Measurements from ENCODE around the gene DBF4B.

DBF4B gene

DNA sequence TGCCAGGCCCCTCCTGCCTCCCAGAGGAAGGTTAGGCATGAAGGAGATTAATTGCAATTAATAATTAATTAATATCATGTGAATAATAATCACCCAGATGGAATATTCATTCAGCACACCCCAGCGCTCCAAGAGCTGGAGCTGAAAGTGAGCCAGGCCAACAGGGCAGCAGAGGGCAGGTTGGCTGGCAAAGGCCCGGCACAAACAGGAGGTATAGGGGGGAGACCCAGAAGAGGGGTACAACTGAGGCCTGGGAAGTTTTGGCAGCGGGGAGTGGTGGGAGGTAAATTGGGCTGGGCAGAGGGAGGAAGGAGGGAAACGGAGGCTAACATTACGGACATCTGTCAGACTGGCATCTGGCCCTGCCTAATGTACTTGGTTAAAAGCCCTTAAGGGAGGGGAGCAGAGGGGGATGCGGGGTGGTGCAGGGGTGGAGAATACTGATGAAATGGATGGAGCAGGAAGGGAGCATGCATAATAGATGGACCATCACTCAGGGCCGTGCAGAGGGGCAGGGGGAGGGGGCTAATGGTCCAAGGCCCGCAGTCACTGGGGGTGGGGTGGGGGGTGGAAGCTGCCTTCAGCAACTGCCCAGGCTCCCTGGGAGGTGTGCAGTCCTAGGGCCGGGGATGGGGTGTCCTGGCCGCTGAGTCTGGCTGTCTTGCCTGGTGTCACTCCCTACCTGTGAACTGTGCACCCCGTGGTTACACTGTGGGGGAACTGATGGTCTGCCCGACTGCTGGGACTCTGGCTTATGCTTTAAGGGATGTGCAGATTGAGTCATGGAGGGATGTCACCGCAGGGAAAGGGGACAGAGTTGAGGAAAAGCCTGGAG is 52.2 kb downstream of the DBF4B start:
- no peak for DNase-seq

DNA sequence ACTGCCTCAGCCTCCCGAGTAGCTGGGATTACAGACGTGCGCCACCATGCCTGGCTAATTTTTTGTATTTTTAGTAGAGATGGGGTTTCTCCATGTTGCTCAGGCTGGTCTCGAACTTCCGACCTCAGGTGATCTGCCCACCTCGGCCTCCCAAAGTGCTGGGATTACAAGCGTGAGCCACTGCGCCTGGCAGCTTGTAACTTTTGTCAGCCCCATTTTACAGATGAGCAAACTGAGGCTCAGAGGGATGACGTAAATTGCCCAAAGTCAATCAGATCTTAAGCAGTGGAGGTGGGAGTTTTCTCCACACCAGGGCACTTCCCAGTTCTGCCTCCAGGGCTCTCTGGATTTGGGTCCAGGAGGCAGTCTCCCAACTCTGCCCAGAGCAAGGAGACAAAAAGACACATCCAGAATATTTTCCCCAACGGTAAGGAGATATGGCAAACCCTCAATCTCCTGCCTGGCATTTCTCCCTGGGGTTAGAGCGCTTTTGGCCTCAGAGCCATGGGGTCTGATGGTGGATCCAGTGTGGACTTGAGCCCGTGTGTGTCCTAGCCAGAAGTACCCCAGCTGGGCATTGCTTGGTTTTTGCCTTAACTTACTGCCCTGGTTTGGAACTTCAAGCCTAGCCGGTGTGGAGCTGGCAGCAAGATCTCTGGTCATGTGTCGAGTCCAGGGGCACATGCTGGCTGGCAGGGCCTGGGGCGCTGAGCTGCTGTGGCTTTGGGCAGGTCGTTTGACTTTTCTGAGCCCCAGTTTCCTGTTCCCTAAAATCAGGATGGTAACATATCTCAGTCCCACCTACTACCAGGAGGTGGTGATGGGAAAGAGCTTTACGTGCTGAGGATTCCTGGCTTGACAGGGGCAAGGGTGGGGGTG is 53.7 kb downstream of the DBF4B start:
- no peak for DNase-seq

DNA sequence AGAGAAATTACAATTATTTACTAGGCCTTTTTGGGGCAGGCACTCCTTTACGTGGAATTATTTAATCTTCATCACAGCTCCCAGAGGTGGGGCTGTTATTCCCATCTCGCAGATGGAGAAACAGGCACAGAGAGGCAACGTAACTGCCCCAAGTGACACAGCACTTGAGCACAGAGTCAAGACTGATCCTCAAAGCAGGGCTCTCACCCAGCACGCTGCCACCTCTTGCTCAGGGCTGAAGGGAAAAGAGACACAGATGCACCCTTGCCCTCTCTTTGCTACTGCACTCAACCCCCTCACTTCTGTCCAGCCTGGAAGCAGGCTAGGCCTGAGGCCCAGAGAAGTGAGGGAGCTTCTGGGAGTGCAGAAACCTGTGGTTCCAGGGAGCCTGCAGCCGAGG is 54.7 kb downstream of the DBF4B start:
- DNase-seq, result no peak

DNA sequence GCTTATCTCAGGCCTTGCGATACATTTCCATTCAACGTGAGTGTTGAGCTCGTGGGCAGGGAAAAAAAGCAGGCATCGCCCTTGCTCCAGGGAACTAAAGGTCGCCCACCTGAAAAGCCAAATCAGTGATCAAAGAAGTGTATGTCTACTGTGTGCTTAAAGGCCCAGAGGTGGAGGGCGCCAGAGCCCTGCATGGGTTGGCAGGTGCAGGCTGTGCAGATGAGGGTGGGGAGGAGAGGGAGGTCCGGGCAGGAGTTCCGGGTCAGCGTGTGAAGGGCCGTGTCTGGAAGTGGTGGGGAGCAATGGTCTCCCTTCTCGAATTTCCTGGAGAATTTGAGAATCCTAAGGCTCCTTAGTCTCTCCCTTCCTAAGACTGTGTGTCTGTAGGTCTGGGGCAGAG is 57.5 kb downstream of the DBF4B start:
- DNase-seq, result no peak

DNA sequence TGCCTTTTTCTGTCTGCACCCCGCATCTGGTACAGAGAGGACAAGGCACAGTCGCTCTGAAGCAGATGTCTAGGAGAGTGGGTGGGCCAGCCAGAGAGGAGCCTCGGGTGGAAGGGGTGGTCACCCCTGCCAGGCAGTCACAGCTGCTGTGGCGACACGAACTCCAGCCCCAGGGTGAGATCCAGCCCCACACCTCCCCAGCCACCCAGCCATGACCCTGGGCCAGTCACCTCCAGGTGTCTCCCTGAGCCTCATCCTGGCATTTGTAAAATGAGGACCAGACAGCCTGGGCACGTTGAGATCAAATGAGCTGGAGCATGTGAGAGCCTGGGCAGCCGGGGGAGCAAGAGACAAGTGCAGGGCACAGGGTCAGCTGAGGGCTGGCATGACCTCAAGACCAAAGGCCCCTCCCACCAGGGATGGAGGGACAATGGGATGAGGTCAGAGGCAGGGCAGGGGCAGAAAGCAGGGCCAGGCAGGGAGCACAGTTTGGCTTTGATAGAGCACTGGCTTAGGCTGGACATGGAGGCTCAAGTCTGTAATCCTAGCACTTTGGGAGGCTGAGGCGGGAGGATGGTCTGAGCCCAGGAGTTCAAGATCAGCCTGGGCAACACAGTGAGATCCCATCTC is 58.1 kb downstream of the DBF4B start:
- no peak for DNase-seq

DNA sequence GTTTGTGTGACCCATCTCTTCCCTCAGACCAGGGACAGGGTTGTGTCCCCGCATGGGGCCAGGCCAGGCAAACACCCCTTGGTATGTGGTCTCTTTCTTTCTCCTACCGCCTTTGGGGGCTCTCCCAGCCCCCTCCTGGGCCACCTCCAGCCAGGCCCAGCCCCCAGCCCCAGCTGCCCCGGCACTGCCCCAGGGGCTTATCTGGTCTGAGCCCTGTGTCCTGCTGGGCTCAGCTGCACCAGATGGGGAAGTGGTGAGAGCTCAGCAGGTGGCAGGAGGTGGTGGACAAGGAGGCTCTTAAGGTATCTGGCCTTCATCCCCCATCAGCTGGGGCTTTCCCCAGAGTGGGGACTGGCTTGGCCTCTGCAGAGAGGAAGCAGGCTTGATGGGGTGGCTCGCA is 59.0 kb downstream of the DBF4B start:
- no peak for DNase-seq

DNA sequence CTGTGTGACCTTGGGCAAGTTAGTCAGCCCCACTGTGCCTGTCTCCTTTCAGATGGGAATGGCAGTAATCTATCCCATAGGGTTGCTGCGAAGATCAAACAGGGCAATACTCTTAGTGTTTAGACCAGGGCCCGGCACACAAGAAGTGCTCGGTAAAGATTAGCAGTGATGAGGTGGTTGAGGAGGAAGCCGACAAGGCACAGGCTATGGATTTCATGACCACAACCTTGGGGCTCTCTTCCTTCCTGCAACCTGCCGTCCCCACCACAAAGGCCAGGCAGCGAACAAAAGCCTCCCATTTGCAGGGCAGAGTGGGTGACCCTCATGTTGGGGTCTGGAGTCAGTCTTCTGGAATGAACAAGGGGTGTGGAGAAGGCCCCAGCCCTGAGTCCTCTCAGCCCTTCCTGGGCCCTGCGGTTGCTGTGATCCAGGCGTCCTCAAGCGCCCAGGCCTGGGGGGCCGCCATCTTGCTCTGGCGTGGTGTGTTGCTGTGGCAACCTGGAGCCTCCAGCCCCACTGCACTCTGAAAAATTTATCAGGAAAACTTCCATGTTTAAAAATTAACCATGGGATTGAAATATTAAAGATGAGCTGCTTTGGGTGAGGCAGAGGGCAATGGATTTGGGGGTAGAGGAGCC is 60.2 kb downstream of the DBF4B start:
- no peak for DNase-seq

DNA sequence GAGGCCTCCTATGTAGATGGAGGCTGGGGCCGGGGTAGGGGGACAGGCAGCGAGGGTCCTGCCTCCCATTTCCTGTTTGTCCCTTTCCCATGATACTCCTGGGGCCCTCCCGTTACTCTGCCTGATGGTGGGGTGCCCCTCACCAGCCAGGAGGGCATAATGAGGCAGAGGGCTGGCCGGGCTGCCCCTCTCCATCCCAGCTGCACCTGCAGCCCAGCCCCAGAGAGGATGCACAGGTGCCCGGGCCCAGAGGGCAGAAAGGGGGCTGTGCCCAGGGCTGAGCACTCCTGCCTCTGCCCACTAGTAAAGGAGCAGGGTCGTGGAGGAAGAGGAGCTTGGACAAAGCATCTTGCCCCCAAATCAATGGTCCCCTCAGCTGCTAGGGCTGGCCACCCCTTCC is 60.8 kb downstream of the DBF4B start:
- DNase-seq, result no peak

DNA sequence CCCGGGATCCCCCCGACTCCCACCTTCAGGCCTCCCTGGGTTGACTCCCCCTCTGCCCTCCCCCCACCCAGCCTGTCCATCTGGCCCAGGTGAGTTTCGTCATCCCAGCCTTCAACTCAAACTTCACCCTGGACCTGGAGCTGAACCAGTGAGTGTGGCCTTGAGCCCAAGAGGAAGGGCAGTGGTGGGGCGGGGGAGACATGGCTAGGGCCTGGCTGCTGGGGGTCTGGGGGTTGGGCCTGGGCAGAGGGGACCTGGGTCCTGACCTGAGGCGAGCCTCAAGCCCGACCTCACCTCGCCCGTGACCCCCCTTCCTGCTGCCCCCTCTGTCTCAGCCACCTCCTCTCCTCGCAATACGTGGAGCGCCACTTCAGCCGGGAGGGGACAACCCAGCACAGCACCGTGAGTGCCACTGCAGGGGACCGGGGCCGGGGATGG is 61.2 kb downstream of the DBF4B start:
- no peak for DNase-seq

DNA sequence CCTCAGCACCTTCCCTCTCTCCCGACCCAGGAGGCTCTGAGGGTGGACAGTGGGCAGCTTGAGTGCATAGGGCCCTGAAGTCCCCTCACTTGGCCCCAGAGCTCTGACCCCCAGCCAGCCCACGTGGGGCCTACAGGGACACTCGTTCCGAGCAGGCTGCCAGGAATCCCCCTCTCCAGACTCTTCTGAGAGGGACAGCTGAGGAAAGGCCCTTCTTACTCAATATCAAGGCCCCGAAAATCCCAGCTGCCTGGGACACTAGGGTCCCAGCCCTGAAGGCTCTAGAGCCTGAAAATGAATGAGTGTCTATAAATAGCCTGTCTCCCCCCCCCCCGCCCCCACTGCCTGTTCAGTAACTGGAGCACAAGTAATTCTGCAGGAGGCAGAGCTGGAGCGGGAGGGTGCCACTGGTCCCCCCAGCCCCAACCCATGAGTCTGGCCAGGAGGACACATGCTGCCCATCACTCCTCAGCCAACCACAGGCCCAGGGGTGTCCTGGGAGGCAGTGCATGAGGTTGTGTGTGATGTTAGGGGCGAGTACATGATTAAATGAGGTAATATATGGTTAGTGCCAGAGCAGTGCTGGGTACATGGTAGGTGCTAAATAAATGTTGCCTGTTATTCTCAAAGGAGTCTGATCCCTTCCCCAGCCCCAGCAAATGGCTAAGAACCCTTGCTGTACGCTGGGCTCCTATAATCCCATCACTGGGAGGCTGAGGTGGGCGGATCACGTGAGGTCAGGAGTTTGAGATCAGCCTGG is 61.9 kb downstream of the DBF4B start:
- no peak for DNase-seq

DNA sequence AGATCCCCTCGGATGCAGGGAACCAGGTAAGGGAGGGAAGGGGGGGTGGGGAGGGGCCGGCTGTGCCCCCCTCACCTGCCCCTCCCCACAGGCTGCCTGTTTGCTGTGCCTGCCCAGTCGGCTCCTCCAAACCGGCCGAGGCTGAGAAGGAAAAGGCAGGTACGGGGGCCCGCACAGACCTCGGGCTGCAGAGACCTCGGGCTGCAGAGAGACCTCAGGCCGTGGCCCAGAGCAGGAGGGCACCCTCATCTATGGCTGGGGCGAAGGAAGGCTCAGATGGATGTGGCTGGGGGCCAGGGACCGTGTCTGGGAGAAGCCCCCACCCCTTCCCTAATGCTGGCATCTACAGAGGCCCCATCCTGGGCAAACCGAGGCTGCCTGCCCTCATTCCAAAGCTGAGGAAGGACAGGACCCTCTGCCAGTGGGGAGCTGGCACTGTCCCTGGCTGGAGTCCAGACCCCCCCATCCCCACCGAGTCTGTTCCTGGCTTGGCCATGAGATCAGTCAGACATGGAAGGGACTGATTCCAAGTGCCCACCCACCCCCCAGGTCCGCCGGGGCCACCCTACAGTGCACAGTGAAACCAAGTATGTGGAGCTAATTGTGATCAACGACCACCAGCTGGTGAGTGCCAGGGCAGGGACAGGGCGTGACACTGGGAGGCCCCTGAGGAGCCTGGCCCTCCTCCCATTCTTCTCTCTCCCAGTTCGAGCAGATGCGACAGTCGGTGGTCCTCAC is 64.0 kb downstream of the DBF4B start:
- DNase-seq, result no peak

DNA sequence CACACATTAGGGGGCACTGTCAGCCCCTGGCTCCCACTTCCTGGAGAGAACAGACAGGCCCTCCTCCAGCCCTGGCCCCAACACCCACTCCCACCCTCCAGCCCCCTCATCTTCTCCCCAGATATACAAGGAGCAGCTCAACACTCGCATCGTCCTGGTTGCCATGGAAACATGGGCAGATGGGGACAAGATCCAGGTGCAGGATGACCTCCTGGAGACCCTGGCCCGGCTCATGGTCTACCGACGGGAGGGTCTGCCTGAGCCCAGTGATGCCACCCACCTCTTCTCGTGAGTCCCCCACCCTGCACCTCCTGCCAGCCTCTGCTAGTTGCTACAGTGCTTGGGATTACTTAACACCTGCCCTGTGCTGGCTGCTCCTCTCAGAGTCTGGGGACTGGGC is 64.7 kb downstream of the DBF4B start:
- DNase-seq, result no peak

DNA sequence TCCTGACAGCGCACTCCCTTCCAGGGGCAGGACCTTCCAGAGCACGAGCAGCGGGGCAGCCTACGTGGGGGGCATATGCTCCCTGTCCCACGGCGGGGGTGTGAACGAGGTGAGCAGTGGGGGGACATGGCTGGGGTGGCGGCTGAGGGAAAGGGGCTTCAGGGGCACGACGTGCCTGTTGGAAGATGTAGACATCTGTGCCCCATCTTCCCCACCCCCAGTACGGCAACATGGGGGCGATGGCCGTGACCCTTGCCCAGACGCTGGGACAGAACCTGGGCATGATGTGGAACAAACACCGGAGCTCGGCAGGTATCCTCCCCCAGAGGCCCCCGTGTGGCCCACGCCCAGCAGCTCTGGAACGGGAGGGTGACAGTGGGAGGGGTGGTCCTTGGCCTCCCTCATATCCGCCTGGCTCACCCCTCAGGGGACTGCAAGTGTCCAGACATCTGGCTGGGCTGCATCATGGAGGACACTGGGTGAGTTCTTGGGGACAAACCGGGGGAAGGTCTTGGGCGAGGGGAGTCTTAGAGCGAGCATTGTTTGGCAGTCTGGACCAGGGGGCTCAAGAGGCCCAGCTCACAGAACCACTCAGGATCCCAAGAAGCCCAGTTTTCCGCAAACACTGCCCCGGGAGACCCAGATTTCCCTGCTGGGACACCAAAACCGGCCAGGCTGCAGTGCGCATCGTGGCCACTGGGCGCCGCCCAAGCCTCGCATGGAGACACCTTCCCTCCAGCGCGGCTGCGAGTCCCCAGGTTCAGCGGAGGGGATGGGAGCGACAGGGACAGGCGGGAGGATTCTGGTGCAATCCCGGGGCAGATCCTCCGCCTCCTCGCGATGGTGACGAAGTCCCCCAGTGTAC is 66.0 kb downstream of the DBF4B start:
- peak; percentile 95 for DNase-seq

DNA sequence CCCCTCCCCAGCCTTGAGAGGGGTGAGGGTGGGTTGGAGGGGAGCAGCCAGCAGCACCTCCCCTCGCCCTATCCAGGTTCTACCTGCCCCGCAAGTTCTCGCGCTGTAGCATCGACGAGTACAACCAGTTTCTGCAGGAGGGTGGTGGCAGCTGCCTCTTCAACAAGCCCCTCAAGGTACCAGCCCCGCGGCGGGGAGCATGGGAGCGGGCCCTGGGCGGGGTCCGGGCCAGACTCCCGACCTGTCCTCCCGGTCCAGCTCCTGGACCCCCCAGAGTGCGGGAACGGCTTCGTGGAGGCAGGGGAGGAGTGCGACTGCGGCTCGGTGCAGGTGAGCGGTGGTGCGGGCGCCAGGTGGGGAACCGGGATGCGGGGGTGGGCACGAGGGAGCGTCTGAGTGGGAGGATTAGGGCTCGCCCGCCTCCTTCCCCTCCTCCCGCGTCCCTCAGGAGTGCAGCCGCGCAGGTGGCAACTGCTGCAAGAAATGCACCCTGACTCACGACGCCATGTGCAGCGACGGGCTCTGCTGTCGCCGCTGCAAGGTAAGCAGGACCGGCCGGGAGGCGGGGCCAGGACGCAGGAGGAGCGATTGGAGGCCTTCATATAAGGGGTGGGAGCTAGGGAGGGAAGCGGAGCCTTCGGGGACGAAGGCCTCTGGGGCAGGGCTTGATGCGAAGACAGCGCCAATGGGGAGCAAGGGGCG is 66.8 kb downstream of the DBF4B start:
- peak; percentile 99 for DNase-seq

DNA sequence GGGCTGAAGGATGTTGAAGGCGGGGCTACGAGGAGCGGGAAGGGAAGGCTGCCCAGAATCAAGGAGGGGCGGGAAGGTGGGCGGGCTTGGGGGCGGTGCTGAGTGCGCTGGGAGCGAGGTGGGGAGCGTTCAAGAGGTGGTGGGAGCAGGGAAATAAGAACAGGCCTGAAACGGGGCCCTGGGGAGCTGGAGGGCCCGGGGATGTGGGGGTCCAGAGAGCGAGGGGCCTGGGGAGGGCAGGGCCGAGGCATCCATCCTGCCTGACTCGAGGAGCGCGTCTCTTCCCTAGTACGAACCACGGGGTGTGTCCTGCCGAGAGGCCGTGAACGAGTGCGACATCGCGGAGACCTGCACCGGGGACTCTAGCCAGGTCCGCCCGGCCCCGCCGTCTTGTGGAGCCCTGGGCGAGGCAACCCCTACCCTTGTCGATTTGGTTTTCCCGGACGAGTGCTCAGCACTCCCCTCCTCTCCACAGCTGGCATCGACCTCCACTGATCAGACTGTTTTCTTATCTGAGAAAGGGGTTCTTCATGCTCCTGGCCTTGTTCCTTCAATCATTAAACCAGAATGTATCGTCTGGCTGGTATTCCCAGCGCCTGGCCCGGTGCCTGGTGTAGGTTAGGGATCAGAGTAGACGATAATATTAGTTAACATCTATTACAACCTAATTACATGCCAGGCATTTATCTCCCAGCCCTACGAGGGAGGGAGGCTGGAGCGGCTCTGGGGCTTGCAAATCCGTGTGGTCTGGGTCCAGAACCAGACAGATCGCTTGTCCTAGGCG is 67.6 kb downstream of the DBF4B start:
- DNase-seq, result no peak

DNA sequence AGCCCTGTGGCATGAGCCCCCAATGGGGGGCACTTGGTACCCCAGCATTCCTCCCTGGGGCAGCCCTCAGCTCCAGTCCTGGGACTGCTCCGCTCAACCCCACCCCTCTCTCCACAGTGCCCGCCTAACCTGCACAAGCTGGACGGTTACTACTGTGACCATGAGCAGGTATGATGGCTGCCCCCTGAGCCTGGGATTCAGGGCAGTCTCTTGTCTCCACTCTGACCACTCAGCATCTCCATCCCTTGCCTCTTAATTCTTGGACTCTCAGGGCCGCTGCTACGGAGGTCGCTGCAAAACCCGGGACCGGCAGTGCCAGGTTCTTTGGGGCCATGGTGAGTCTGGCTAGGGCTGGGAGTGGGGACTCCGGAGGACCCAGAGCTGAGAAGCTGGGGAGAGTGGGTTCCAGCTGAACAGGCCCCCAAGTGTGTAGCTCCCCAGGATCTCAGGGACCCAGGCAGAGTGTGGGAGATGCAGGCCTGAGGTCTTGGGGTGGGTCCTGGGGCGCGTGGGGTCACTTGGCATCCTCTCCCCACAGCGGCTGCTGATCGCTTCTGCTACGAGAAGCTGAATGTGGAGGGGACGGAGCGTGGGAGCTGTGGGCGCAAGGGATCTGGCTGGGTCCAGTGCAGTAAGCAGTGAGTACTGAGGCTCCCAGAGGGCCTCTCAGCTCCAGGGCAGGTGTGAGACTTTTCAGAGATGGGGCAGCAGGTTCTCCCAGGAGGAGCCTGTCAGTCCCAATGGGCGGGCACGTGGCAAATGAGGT is 68.3 kb downstream of the DBF4B start:
- no peak for DNase-seq

DNA sequence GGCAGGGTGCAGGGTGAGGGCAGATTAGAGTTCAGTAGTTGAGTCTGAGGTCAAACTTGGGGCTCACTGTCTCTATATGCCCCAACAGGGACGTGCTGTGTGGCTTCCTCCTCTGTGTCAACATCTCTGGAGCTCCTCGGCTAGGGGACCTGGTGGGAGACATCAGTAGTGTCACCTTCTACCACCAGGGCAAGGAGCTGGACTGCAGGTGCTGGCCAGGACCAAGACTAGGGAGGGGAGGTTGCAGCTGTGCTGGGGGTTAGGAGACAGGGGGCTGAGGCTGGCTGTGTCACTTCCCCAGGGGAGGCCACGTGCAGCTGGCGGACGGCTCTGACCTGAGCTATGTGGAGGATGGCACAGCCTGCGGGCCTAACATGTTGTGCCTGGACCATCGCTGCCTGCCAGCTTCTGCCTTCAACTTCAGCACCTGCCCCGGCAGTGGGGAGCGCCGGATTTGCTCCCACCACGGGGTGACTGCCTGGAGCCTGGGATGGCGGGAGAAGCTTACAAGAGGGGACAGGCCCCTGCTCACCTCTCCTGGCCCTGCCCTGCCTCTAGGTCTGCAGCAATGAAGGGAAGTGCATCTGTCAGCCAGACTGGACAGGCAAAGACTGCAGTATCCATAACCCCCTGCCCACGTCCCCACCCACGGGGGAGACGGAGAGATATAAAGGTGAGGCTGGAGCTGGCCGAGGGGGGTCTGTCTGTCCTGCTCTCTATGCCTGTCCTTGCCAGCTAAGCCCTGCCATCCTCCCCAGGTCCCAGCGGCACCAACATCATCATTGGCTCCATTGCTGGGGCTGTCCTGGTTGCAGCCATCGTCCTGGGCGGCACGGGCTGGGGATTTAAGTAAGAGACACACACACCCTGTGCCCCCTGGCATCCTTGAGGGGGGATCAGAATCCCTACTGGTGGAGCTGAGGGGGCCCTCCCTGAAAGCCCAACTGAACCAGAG is 69.2 kb downstream of the DBF4B start:
- DNase-seq, result no peak
